GM19455 (cell line): ENCODE results near the gene FOXP1.
"Not testable (repeated sequence)": the region's sequence is repeated elsewhere in the genome, so short reads cannot be mapped to it uniquely, and the experiment has no call there.

Experiments used
- ATAC-seq: cut with Tn5 transposase; IDR thresholded peaks from one replicate; pipeline ENCODE4 v1.9.1; 2021; ENCODE audit not compliant: unreplicated experiment

The FOXP1 gene

GRCh38 chr3:71351403-71352149, 232.0 kb downstream of the FOXP1 start:
- no peak for ATAC-seq

GRCh38 chr3:71350998-71351397, 232.5 kb downstream of the FOXP1 start:
- ATAC-seq: no peak

- no peak for ATAC-seq
These were observed 234.7 kb downstream of the FOXP1 start for GRCh38 chr3:71348831-71349230.

- ATAC-seq: no peak
These were observed 235.4 kb downstream of the FOXP1 start for GRCh38 chr3:71348001-71348632.

GRCh38 chr3:71346061-71346460, 237.5 kb downstream of the FOXP1 start:
- no peak for ATAC-seq

GRCh38 chr3:71345429-71346040, 238.0 kb downstream of the FOXP1 start:
- ATAC-seq: no peak

GRCh38 chr3:71341721-71342120, 241.8 kb downstream of the FOXP1 start:
- no peak for ATAC-seq

GRCh38 chr3:71339049-71339448, 244.5 kb downstream of the FOXP1 start:
- ATAC-seq: no peak

GRCh38 chr3:71332813-71333212, 250.7 kb downstream of the FOXP1 start:
- no peak for ATAC-seq

GRCh38 chr3:71330909-71331308, 252.6 kb downstream of the FOXP1 start:
- no peak for ATAC-seq

GRCh38 chr3:71330505-71330904, 253.0 kb downstream of the FOXP1 start:
- no peak for ATAC-seq

- no peak for ATAC-seq
These were observed 253.7 kb downstream of the FOXP1 start for GRCh38 chr3:71329817-71330216.

GRCh38 chr3:71328926-71329325, 254.6 kb downstream of the FOXP1 start:
- ATAC-seq: no peak

- no peak for ATAC-seq
These were observed 255.6 kb downstream of the FOXP1 start for GRCh38 chr3:71327936-71328335.

GRCh38 chr3:71325715-71326114, 257.8 kb downstream of the FOXP1 start:
- ATAC-seq: no peak

- not testable (repeated sequence) for ATAC-seq
These were observed 259.3 kb downstream of the FOXP1 start for GRCh38 chr3:71324224-71324623.

GRCh38 chr3:71323558-71323957, 260.0 kb downstream of the FOXP1 start:
- no peak for ATAC-seq

- no peak for ATAC-seq
These were observed 261.4 kb downstream of the FOXP1 start for GRCh38 chr3:71322154-71322553.

GRCh38 chr3:71319771-71320170, 263.8 kb downstream of the FOXP1 start:
- ATAC-seq: no peak

- ATAC-seq: no peak
These were observed 265.1 kb downstream of the FOXP1 start for GRCh38 chr3:71318458-71318827.

GRCh38 chr3:71317749-71318457, 265.6 kb downstream of the FOXP1 start:
- ATAC-seq: no peak

GRCh38 chr3:71317140-71317539, 266.4 kb downstream of the FOXP1 start:
- ATAC-seq: no peak
